CD4-positive, alpha-beta T cell treated with Interleukin-12 subunit alpha and Interleukin-12 subunit beta, for 1 hour (primary cell): ENCODE results near the gene SDK1.

ENCODE experiments used
- DNase-seq: peaks from one replicate; pipeline ENCODE4 v3.0.0-alpha.2; 2020

SDK1 gene

DNA sequence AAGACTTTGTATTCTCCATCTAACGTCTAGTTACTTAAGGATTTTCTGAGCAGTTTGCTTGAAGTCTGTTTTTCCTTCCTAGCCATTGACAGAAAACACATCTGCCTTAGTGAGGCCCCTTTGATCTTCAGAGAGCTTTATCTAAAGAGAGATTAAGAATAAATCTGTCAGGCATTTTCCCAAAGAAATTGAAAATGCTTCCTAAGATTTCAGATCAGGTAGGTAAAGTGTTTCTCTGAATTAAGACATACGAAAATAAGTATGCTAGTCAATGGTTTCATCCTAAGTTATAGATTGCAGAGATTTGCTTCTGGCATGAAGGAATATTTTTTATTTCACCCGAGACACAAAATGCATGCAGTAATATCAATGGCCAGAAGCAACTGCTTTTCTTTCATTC is 168.6 kb downstream of the SDK1 start:
- no peak for DNase-seq

DNA sequence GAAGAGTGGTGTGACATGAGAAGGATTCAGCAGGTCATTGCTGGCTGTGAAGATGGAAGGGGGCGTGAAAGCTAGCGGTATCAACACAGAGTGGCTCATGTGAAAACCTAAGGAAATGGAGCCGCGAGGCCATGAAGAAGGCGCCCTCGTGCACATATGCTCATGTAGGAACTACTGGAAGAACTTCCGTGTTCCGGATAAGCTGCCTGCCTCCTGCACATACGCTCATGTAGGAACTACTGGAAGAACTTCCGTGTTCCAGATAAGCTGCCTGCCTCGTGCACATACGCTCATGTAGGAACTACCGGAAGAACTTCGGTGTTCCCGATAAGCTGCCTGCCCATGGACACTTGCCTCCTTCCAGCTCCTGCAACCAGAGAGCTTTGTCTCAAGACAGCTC is 179.1 kb downstream of the SDK1 start:
- no peak for DNase-seq

DNA sequence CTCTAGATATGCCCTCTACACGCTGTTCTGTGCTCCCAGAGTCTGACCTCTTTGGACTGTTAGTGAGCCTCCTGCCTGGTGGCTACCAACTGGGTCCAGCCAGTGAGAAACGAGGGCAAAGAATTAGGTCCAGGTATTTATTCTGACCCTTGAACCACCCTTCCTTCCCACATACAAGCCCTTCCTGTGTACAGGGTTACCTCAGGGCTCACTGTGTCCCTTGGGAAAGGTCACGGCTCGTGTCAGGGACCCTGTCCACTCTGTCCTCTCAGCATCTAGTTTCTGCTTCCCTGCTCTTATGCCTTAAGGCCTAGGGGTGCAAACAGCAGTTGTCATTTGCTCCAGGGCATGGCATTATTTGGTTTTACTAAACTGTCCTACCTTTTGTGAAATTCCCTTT is 180.4 kb downstream of the SDK1 start:
- DNase-seq: no peak

DNA sequence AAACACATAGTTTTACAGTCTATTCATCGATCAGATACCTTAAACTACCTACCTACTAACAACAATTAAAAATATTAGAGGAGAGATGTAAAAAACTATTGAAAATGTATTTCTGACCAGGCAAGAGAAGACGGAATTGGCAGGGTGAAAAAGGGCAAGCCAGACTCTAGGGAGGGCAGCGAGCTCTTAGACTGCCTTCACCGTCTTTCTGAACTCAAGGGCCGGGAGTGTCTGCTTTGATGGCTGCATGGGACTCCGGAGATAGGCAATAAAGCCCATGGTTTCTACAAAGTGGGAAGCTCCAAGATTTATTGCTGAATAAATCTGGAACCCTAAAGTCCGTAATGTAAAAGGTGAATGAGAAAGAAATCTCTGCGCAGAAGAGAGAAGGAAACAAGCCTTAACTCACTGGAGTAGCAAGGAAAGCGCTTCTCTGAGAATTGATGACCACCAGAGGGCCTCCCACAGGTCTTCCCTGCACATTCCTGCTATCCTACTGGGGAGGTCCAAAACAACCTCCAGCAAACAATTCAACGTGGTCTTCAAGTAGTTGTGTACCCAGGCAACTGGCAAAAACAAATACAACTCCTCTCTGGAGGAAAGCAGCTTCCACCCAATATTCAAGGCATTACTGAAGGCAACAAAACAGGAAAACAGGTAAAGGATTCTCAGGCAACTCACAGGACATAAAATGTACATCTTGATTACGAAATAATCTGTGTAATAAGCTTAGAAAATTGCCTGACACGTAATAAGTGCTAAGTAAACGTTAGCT is 181.3 kb downstream of the SDK1 start:
- DNase-seq: no peak

- DNase-seq: no peak
Observed at GRCh38 chr7:3486841-3487240, 185.8 kb downstream of the SDK1 start.

DNA sequence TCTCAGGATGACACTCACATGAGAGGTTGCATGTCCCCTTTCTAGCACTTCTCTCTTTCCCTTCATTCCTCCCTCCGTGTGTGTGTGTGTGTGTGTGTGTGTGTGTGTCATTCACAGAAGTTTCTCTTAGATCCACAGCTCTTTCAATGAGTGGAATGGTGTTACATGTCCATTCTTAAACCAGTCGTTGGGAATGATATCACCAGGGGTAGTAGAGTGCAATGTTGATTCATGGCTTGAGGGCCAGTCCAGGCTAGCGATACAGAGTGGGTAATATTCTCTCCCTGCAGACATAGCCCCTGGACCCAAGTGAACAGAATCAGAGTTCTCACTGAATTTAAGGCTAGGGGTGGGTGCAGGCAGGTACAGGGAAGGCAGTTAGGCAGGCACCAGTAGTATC is 187.8 kb downstream of the SDK1 start:
- no peak for DNase-seq

DNA sequence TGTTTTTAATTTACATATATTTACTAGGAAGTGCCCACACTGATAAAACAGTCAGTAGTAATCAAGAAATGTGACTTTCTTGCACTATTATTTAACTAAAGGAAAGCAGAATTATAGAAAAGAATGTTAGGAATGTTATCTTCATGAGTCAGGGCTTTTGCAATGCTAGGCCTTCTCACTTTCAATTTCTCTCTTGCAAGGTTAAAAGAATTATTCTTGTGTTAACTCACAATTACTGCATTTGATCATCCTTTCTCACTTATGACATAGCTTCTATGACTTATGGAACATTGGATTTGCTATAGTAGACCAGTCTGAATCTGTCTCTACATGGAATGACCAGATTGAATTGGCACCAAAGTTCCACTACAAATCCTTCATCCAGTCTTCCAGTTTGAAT is 192.4 kb downstream of the SDK1 start:
- no peak for DNase-seq

- DNase-seq: no peak
Observed at GRCh38 chr7:3494947-3495346, 193.9 kb downstream of the SDK1 start.

GRCh38 chr7:3495530-3495929 is 194.5 kb downstream of the SDK1 start:
- no peak for DNase-seq

DNA sequence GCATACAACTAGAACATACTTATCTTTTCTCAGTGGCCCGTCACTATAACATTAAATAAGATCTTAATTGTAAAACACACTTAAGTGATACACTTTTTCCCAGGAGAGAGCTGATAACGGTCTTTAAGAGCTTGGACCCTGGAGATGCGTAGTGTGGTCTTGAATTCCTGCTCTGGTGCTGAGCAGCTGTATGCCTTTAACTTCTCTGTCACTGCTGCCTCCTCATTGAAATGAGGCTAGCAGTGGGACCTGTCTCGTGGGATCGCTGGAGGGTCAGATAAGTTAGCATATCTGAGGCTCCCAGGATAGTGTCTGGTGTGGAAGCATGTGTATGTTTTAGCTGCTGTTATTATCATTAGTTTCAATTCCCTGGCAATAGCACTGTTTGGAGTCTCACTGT is 194.9 kb downstream of the SDK1 start:
- no peak for DNase-seq

DNA sequence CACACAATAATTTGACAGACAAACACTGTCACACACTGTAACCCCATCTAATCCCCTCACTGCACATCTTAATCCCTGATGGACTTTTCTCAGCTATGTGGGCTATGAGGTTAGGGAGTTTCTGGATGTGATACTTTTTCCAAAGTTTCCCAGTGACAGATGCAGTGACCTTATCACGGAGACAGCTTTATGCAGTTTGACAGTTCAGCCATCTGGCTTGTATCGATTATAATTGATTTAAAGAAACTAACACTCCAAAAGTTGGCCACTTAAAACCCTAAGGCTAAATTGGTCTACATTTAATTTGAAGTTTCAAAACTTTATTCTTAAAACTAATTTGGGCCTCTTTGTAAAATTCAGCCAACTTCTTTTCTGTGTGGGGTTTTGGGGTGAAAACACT is 196.7 kb downstream of the SDK1 start:
- no peak for DNase-seq

- no peak for DNase-seq
Observed at GRCh38 chr7:3501671-3502070, 200.6 kb downstream of the SDK1 start.

GRCh38 chr7:3504384-3504783 is 203.3 kb downstream of the SDK1 start:
- no peak for DNase-seq

- no peak for DNase-seq
Observed at GRCh38 chr7:3510101-3511020, 209.3 kb downstream of the SDK1 start.

DNA sequence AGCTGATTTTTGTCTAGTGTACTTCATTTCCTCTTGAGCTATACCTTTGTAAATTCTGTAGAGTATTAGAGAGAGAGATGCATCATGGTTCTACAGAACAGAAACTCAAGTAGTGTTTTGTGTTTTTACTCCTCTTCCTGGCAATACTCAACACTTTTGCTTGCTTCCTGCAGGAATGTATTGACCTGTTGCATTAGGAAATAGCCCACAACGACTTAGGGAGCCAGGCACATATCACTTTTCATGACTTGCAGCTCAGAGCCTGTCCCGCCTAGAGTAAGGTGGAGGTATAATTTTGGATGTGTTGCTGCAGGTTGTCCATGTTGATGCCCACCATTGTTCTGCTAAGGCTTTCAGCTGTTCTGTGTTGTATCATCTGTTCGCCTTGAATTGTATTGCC is 216.3 kb downstream of the SDK1 start:
- DNase-seq: no peak

DNA sequence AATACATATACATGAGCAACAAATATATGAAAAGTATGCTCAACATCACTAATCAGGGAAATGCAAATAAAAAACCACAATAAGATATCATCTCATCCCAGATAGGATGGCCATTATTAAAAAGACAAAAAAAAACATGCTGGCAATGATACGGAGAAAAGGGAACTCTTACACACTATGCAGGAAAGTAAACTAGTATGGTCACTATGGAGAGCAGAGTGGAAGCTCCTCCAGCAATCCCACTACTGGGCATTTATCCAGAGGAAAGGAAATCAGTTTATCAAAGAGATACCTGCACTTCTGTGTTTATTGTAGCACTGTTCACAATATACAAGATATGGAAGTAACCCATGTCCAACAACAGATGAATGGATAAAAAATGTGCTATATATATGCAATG is 217.5 kb downstream of the SDK1 start:
- DNase-seq: no peak

DNA sequence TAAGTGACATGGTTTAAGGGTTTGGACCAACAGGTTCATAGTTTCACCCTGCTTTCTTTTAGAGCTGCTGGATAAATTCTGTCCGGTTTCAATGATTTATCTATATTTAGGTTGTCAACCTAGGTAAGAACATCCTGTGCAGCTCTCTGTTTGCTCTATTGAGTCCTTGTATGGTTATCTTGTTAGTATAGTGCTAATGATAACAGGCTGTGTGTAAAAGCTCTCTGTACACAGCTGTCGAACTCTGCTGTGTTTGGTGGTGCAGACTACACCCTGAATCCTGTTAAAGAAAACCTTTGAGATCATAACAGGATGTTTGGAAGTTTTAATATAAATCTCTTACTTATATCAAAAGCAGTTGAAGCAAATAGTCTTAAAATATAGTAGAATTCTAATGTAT is 219.2 kb downstream of the SDK1 start:
- no peak for DNase-seq

- DNase-seq: no peak
Observed at GRCh38 chr7:3527496-3528124, 226.6 kb downstream of the SDK1 start.

DNA sequence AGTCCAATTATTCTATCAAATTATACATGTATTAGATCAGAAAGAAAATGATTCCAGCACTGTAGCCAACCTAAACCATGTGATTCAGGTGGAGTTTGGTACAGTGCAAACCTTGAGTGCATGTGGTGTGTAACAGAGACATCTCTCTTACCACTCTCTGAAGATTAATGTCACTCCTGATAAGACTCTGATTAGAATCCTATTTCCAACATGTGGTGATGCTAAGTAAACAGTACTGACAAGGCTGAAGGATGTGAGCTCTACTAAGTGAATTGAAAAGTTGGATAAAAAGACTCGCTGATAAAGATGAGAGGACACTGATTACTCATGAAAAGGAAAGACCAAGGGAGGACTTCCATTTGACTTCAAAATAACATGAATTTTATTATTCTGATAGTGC is 232.0 kb downstream of the SDK1 start:
- no peak for DNase-seq

- no peak for DNase-seq
Observed at GRCh38 chr7:3537210-3537875, 236.3 kb downstream of the SDK1 start.

DNA sequence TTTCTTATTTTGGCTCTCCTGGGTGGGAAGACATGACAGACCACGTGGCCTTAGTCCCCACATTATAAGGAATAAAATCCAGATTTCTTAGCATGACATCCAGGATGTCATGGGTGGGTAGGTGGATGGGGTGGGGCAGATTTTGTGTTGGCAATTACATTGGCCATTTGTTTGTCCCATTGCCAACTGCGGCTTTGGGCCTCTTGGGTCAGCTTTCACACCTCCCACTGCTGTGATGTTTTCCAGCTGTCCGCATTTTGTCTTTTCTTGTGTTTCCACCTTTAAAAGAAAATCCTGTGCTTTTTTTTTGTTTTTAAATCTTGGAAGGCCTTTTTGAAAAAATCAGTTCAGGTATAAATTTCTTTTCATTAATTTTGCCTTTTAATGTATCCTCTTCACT is 237.0 kb downstream of the SDK1 start:
- no peak for DNase-seq

GRCh38 chr7:3540456-3541220 is 239.6 kb downstream of the SDK1 start:
- DNase-seq: no peak
